ELR (cell line): Measurements from ENCODE around the gene PRDM16.

Experiments
- DNase-seq: peaks from one replicate; pipeline ENCODE4 v3.0.0-alpha.2; 2015; ENCODE audit warnings: low read depth

Gene PRDM16

GRCh38 chr1:3415260-3416090 is 346.5 kb downstream of the PRDM16 start:
- no peak for DNase-seq

GRCh38 chr1:3417082-3417739 is 348.2 kb downstream of the PRDM16 start:
- no peak for DNase-seq

- DNase-seq = no peak
These were observed 348.9 kb downstream of the PRDM16 start for GRCh38 chr1:3417934-3418333.

GRCh38 chr1:3418600-3418999 is 349.6 kb downstream of the PRDM16 start:
- DNase-seq = no peak

GRCh38 chr1:3419415-3420204 is 350.6 kb downstream of the PRDM16 start:
- no peak for DNase-seq

GRCh38 chr1:3420218-3420951 is 351.4 kb downstream of the PRDM16 start:
- DNase-seq = no peak

- no peak for DNase-seq
These were observed 353.6 kb downstream of the PRDM16 start for GRCh38 chr1:3422638-3423037.

- no peak for DNase-seq
These were observed 354.3 kb downstream of the PRDM16 start for GRCh38 chr1:3423245-3423829.

GRCh38 chr1:3423896-3424611 is 355.1 kb downstream of the PRDM16 start:
- DNase-seq = no peak

GRCh38 chr1:3425486-3426215 is 356.6 kb downstream of the PRDM16 start:
- no peak for DNase-seq

- no peak for DNase-seq
These were observed 358.0 kb downstream of the PRDM16 start for GRCh38 chr1:3426956-3427535.

- DNase-seq = no peak
These were observed 359.0 kb downstream of the PRDM16 start for GRCh38 chr1:3427711-3428704.

GRCh38 chr1:3428899-3429298 is 359.9 kb downstream of the PRDM16 start:
- DNase-seq = no peak

- DNase-seq = no peak
These were observed 360.3 kb downstream of the PRDM16 start for GRCh38 chr1:3429320-3429719.

- no peak for DNase-seq
These were observed 360.8 kb downstream of the PRDM16 start for GRCh38 chr1:3429766-3430165.

GRCh38 chr1:3430406-3430805 is 361.4 kb downstream of the PRDM16 start:
- no peak for DNase-seq

- DNase-seq = no peak
These were observed 361.8 kb downstream of the PRDM16 start for GRCh38 chr1:3430820-3431219.

- DNase-seq = no peak
These were observed 362.3 kb downstream of the PRDM16 start for GRCh38 chr1:3431266-3431665.

- no peak for DNase-seq
These were observed 362.7 kb downstream of the PRDM16 start for GRCh38 chr1:3431686-3432085.
